ENCODE results near the gene CITED2. TPM values are rescaled to one million over a fixed set of nuclear protein-coding genes. Genes with fewer than 3 reads are reported as not detected.

Gene CITED2
- polyA plus RNA-seq, 3 donors: 22.9 to 71.6 (median 43.9) TPM

- Histone ChIP-seq H3K27ac (ENCODE audit: low read depth in 1 of 2, low read length in 2 of 2) (no peak overlapping the region), H3K4me2 (replicated peaks; ENCODE audit: extremely low read depth, low read length, poor library complexity, severe bottlenecking) (no peak overlapping the region), H2AFZ (ENCODE audit: insufficient read depth, low read depth, low read length, poor library complexity, severe bottlenecking) (no peak overlapping the region), H3K36me3 (replicated peaks in 1 of 2; ENCODE audit: control insufficient read depth in 1 of 2, insufficient read depth in 2 of 2, low read length in 2 of 2) (no peaks in the 10 kb centered on the region), H3K4me3 (replicated peaks in 1 of 3; ENCODE audit: low read depth in 2 of 3, low read length in 3 of 3) (no peak overlapping the region), H3K9me3 (replicated peaks in 1 of 2; ENCODE audit: control insufficient read depth in 1 of 2, insufficient read depth in 1 of 2, low read length in 2 of 2) (peaks cover 0 to 6% of the 10 kb centered on the region in 2 donors), H3K4me1 (ENCODE audit: control insufficient read depth in 1 of 2, insufficient read depth in 2 of 2, low read length in 2 of 2) (peaks cover 8 to 15% of the 10 kb centered on the region in 2 donors), H4K20me1 (ENCODE audit: insufficient read depth, low read length) (no peaks in the 10 kb centered on the region), H3K27me3 (ENCODE audit: control insufficient read depth in 2 of 2, insufficient read depth in 2 of 2, low read length in 2 of 2) (no peaks in the 10 kb centered on the region), H3K79me2 (ENCODE audit: insufficient read depth, low read length) (no peaks in the 10 kb centered on the region), H3K9ac (ENCODE audit: insufficient read depth, low read length, poor library complexity, severe bottlenecking) (no peak overlapping the region)
- Mint-ChIP-seq H3K9me3 (peaks cover 0 to 19% (median 5%) of the 10 kb centered on the region in 7 donors), H3K4me3 (no peak overlapping the region), H3K27ac (no peak overlapping the region), H3K36me3 (peaks cover 0 to 3% of the 10 kb centered on the region in 2 donors), H3K27me3 (ENCODE audit: low read depth in 3 of 3) (no peaks in the 10 kb centered on the region), H3K4me1 (peaks cover 10% of the 10 kb centered on the region)
- TF ChIP-seq CTCF (IDR thresholded peaks at IDR 0.05): no peak
- DNase-seq: no peak
- intact Hi-C loops (cut with micrococcal nuclease): no loop called here
- WGBS (ENCODE audit: insufficient coverage): 90% methylated on average over 2 of the region's 2 CpGs
Measured at GRCh38 chr6:139356924-139357323, 17.5 kb downstream of the CITED2 start.

GRCh38 chr6:139355777-139356445, 18.5 kb downstream of the CITED2 start:
- no peak overlapping the region for H3K27ac ChIP-seq (ENCODE audit: low read depth in 1 of 2, low read length in 2 of 2)
- 100% methylated on average over 7 of the region's 7 CpGs for WGBS (ENCODE audit: insufficient coverage)
- H3K4me2 ChIP-seq (replicated peaks; ENCODE audit: extremely low read depth, low read length, poor library complexity, severe bottlenecking): no peak overlapping the region
- H3K9me3 Mint-ChIP-seq: peaks cover 0 to 19% (median 5%) of the 10 kb centered on the region in 7 donors
- H3K4me1 ChIP-seq (ENCODE audit: control insufficient read depth in 1 of 2, insufficient read depth in 2 of 2, low read length in 2 of 2): peaks cover 0 to 5% of the 10 kb centered on the region in 2 donors
- no peaks in the 10 kb centered on the region for H3K36me3 ChIP-seq (replicated peaks in 1 of 2; ENCODE audit: control insufficient read depth in 1 of 2, insufficient read depth in 2 of 2, low read length in 2 of 2)
- intact Hi-C loops (cut with micrococcal nuclease): no loop called here
- H3K36me3 Mint-ChIP-seq: peaks cover 0 to 3% of the 10 kb centered on the region in 2 donors
- no peaks in the 10 kb centered on the region for H4K20me1 ChIP-seq (ENCODE audit: insufficient read depth, low read length)
- peak overlapping the region in 1 of 7 donors; percentile 77 for H3K27ac Mint-ChIP-seq
- DNase-seq: no peak
- no peak for TF ChIP-seq CTCF (IDR thresholded peaks at IDR 0.05)
- H3K9ac ChIP-seq (ENCODE audit: insufficient read depth, low read length, poor library complexity, severe bottlenecking): no peak overlapping the region
- no peak overlapping the region for H3K4me3 ChIP-seq (replicated peaks in 1 of 3; ENCODE audit: low read depth in 2 of 3, low read length in 3 of 3)
- no peaks in the 10 kb centered on the region for H3K79me2 ChIP-seq (ENCODE audit: insufficient read depth, low read length)
- no peaks in the 10 kb centered on the region for H3K27me3 Mint-ChIP-seq (ENCODE audit: low read depth in 3 of 3)
- H3K9me3 ChIP-seq (replicated peaks in 1 of 2; ENCODE audit: control insufficient read depth in 1 of 2, insufficient read depth in 1 of 2, low read length in 2 of 2): peaks cover 0 to 6% of the 10 kb centered on the region in 2 donors
- no peak overlapping the region for H2AFZ ChIP-seq (ENCODE audit: insufficient read depth, low read depth, low read length, poor library complexity, severe bottlenecking)
- H3K27me3 ChIP-seq (ENCODE audit: control insufficient read depth in 2 of 2, insufficient read depth in 2 of 2, low read length in 2 of 2): no peaks in the 10 kb centered on the region
- peaks cover under 1% of the 10 kb centered on the region for H3K4me1 Mint-ChIP-seq
- no peak overlapping the region for H3K4me3 Mint-ChIP-seq
